Kidney (tissue), 14 donors: ENCODE results near the gene TRAK1. TPM values are rescaled to one million over a fixed set of nuclear protein-coding genes. Genes with fewer than 3 reads are reported as not detected.

Experiments used
- DNase-seq, 5 donors: peaks; one replicate each; pipeline ENCODE4 v3.0.0-alpha.2; 2013 to 2020
- FAIRE-seq: peaks from 2 replicates; lab custom pipeline; 2012; peaks lifted over from hg19 to GRCh38; lab: Jason Lieb, UNC
- H3K27ac ChIP-seq, 2 donors: one replicate each; pipeline ENCODE4 v1.7.0; 2013; ENCODE audit warnings: low read depth in 2 of 2, low read length in 2 of 2, inconsistent platforms in 1 of 2
- H3K27me3 ChIP-seq: one replicate; pipeline ENCODE4 v1.7.1; 2013; ENCODE audit warnings: low read length, inconsistent platforms; ENCODE audit not compliant: control insufficient read depth, insufficient read depth
- H3K36me3 ChIP-seq, 3 donors: one replicate each; pipeline versions ENCODE4 v1.7.0 to v1.7.1; 2013; ENCODE audit warnings: low read length in 3 of 3, control low read depth in 1 of 3, inconsistent platforms in 1 of 3; ENCODE audit not compliant: insufficient read depth in 3 of 3, control insufficient read depth in 2 of 3
- H3K4me1 ChIP-seq, 3 donors: one replicate each; pipeline versions ENCODE4 v1.7.0 to v1.7.1; 2013; ENCODE audit warnings: low read length in 3 of 3, inconsistent platforms in 1 of 3, low read depth in 1 of 3; ENCODE audit not compliant: control insufficient read depth in 2 of 3, insufficient read depth in 2 of 3
- H3K4me3 ChIP-seq, 3 donors: one replicate each; pipeline versions ENCODE4 v1.7.0 to v1.8.1; 2013; ENCODE audit warnings: low read length in 3 of 3, control low read depth in 1 of 3, inconsistent platforms in 1 of 3
- H3K9ac ChIP-seq, 3 donors: one replicate each; pipeline versions ENCODE4 v1.7.0 to v1.7.1; 2013; ENCODE audit warnings: low read length in 3 of 3, control low read depth in 1 of 3, inconsistent platforms in 1 of 3
- H3K9me3 ChIP-seq, 3 donors: one replicate each; pipeline versions ENCODE4 v1.7.0 to v1.7.1; 2013; ENCODE audit warnings: low read length in 3 of 3, control low read depth in 1 of 3, inconsistent platforms in 1 of 3; ENCODE audit not compliant: control insufficient read depth in 2 of 3, insufficient read depth in 1 of 3
- CTCF ChIP-seq: IDR thresholded peaks from 3 replicates; pipeline ENCODE4 v1.5.1; 2012; ENCODE audit warnings: mild to moderate bottlenecking, moderate library complexity, borderline replicate concordance; ENCODE audit not compliant: insufficient read depth; ENCODE audit errors: extremely low read depth
- intact Hi-C: fragments of 100-400 bp; cut with DNase I; formaldehyde crosslinking; loops from one replicate; pipeline ENCODE4 v1.11.1; 2022
- polyA plus RNA-seq: library from polyadenylated mRNA; stranded (reverse); fragments of 350-450 nt; fragmentation: Illumina TruSeq; extraction: RNeasy Lipid Tissue Mini Kit (QIAGEN cat#74804); gene quantifications from one replicate; pipeline ENCODE4 v1.2.3, GENCODE V29; 2014; ENCODE audit warnings: low read depth, low replicate concordance; ENCODE audit not compliant: insufficient read depth
- total RNA-seq: library from RNA; stranded (reverse); fragmentation: NEBNext Ultra II Directional; extraction: Animal tissue kit (Norgen Biotek cat#: 25700); gene quantifications from one replicate; pipeline ENCODE4 v1.2.1, GENCODE V29; 2021
- donor health status: control.
- donor health status: control.
- donor health status: control.
- donor health status: control.
- donor health status: control.
- donor health status: DM: yes; HTN: yes; CAD: no.
- donor health status: Normal renal cell carcinoma (clear cell type).

The TRAK1 gene
- total and polyA plus RNA-seq, 2 donors from 2014 or later: 16.2 to 41.0 TPM

DNA sequence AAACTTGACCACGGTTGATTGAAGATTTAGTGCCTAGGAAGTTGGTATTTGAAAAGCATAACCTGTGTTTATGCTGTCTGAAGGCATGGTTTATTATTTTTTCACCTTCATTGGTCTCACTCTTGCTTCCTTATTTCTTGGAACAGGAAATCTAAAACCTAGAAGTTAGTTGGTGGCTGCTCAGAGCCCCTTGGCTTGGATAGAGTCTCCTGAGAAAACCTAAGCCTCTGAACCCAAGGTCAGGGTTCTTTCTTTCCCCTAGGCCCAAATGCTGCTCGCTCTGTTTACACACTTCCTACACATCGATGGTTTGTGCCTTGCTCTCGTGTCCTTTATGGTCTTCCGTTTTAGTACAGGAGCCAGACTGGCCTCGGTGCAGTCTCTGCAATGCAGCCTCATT, 82.2 kb downstream of the TRAK1 start:
- intact Hi-C loops: no loop called here
- H3K9me3 ChIP-seq: no peaks in the 10 kb centered on the region
- FAIRE-seq (no peak), DNase-seq (no peak)
- no peak for TF ChIP-seq CTCF
- no peaks in the 10 kb centered on the region for H3K27me3 ChIP-seq
- peaks cover 0 to 18% (median 8%) of the 10 kb centered on the region in 3 donors for H3K4me1 ChIP-seq
- no peak overlapping the region for H3K9ac ChIP-seq
- H3K27ac ChIP-seq: no peak overlapping the region
- H3K4me3 ChIP-seq: no peak overlapping the region
- no peaks in the 10 kb centered on the region for H3K36me3 ChIP-seq

GRCh38 chr3:42174679-42175385, 83.7 kb downstream of the TRAK1 start:
- no peak for FAIRE-seq
- DNase-seq: no peak
- Histone ChIP-seq H3K9ac (no peak overlapping the region), H3K27me3 (no peaks in the 10 kb centered on the region), H3K36me3 (no peaks in the 10 kb centered on the region), H3K4me1 (peaks cover 0 to 32% (median 15%) of the 10 kb centered on the region in 3 donors), H3K4me3 (no peak overlapping the region), H3K9me3 (no peaks in the 10 kb centered on the region), H3K27ac (no peak overlapping the region)
- TF ChIP-seq CTCF: no peak
- intact Hi-C loops: no loop called here

DNA sequence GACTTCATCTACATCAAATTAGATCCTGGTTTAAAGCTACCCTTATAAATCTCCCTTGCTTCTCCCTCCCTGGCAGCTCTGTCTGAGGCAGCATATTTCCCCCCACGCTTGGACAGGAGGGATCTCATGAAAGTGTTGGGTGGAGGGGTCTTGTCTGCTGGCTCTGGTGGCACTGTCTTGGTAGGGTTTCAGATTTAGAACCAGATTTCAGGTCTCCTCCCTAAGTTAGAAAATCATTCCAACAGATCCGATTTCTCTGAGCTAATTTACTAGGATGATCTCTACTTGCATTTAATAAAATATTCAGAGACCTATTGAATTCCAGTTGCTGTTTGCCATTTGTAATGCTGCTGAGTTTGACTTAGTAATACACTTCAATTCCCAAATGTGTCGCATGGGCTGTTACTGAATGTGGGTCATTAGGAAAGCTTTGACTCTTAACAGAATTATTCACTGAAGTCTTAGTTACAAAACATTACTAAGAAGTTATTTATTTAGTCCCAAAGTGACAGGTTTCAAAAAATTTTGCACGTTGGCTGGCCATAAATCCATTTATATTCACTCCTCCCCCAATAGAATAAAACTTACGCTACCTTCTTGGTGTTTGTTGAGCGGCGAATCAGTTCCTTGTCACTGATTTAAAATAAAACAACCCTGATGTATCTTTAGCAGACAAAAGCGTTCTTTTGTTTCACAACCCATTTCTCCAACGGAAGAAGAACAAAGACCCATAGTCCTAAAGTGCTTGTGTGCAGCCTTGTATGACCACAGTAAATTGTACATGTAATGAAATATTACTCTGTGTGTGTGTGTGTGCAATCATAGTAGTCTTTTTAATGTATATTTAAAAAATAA, 84.5 kb downstream of the TRAK1 start:
- Histone ChIP-seq H3K36me3 (no peaks in the 10 kb centered on the region), H3K4me3 (no peak overlapping the region), H3K27me3 (no peaks in the 10 kb centered on the region), H3K9me3 (no peaks in the 10 kb centered on the region), H3K27ac (no peak overlapping the region), H3K4me1 (peaks cover 0 to 32% (median 15%) of the 10 kb centered on the region in 3 donors), H3K9ac (no peak overlapping the region)
- intact Hi-C loops: no loop called here
- no peak for TF ChIP-seq CTCF
- DNase-seq (peak in 4 of 5 donors; percentile 69 to 88 (median 78)), FAIRE-seq (no peak)
